A375 (cell line): Measurements from ENCODE around the gene SLC25A39. TPM values are rescaled to one million over a fixed set of nuclear protein-coding genes. Genes with fewer than 3 reads are reported as not detected.

Experiments used
- small RNA-seq: library from RNA; depleted of rRNA; stranded (forward); fragments of <200 nt; gene quantifications from one replicate; pipeline ENCODE3, GENCODE V24; 2014
- total RNA-seq: library from RNA; depleted of rRNA; stranded (reverse); fragments of >200 nt; shearing (Covaris generic); gene quantifications from 2 replicates; pipeline ENCODE4 v1.2.3, GENCODE V29; 2014; rRNA removed

Gene SLC25A39
- total RNA-seq, result 101 and 121 TPM in 2 replicates

GRCh38 chr17:44324571-44325275 is at the start of gene SLC25A39:
TSS of gene SLC25A39 (minus strand) at chr17:44324823. CDS start at chr17:44323562, 1,261 bp downstream.

GRCh38 chr17:44363613-44364159 is 39.1 kb upstream of the SLC25A39 start, which contains the start of gene FAM171A2:
TSS of gene FAM171A2 (minus strand) at chr17:44363853. CDS start at chr17:44363714, 139 bp downstream.

GRCh38 chr17:44344939-44345453 is 20.4 kb upstream of the SLC25A39 start, which contains the start of gene GRN:
TSS of gene GRN (plus strand) at chr17:44345302. CDS start at chr17:44349165, 3,863 bp downstream.

GRCh38 chr17:44308320-44308818 is 16.3 kb downstream of the SLC25A39 start, which contains the start of gene RUNDC3A:
TSS of gene RUNDC3A (plus strand) at chr17:44308601. CDS start at chr17:44308833, 232 bp downstream.

Small RNA genes lying within 50 kb of the gene (small RNA-seq; reads per million reads assigned to genes)
- gene RF00012 (0.54 reads per million, percentile 29 among the genes with 10 or more reads in this experiment), gene RN7SL507P (0.13 reads per million), gene RNU6-453P (not detected)

Other genes starting within 250 kb of the SLC25A39 start
- gene HDAC5, start 201.2 kb downstream of the SLC25A39 start, total RNA-seq, result 62.8 and 63.2 TPM in 2 replicates
- 7.6 and 8.6 TPM in 2 replicates for gene HROB, start 182.9 kb downstream of the SLC25A39 start, total RNA-seq
- not detected in 2 replicates for gene ASB16, start 154.1 kb downstream of the SLC25A39 start, total RNA-seq
- gene TMUB2, start 137.9 kb downstream of the SLC25A39 start, total RNA-seq, result 23.2 and 27.8 TPM in 2 replicates
- 53.0 and 54.7 TPM in 2 replicates for gene ATXN7L3, start 124.9 kb downstream of the SLC25A39 start, total RNA-seq
- 100 and 108 TPM in 2 replicates for gene UBTF, start 105.1 kb downstream of the SLC25A39 start, total RNA-seq
- not detected in 2 replicates for gene SLC4A1, start 56.7 kb downstream of the SLC25A39 start, total RNA-seq
- gene RUNDC3A, start 16.2 kb downstream of the SLC25A39 start, total RNA-seq, result 0.79 and 2.6 TPM in 2 replicates
- 153 and 180 TPM in 2 replicates for gene GRN, start 20.5 kb upstream of the SLC25A39 start, total RNA-seq
- 2.4 and 2.5 TPM in 2 replicates for gene FAM171A2, start 39.0 kb upstream of the SLC25A39 start, total RNA-seq
- 0.05 and 0.34 TPM in 2 replicates for gene ITGA2B, start 64.8 kb upstream of the SLC25A39 start, total RNA-seq
- 18.9 and 23.3 TPM in 2 replicates for gene GPATCH8, start 178.6 kb upstream of the SLC25A39 start, total RNA-seq
- gene FZD2, start 232.7 kb upstream of the SLC25A39 start, total RNA-seq, result 7.5 and 10.3 TPM in 2 replicates